NCI-H510A (cell line): ENCODE data around the gene CLDN8.

ENCODE experiments used
- DNase-seq: peaks from one replicate; lab custom pipeline; 2025; lab: John Stamatoyannopoulos, UW

CLDN8 gene

GRCh38 chr21:30200000-30200399 lies 15.9 kb downstream of the CLDN8 start:
- no peak for DNase-seq

- no peak for DNase-seq
These were observed 21.1 kb downstream of the CLDN8 start for GRCh38 chr21:30194701-30195299.

- DNase-seq, result no peak
These were observed 22.7 kb downstream of the CLDN8 start for GRCh38 chr21:30193201-30193600.

GRCh38 chr21:30190554-30190953 lies 25.3 kb downstream of the CLDN8 start:
- no peak for DNase-seq

- DNase-seq, result no peak
These were observed 26.1 kb downstream of the CLDN8 start for GRCh38 chr21:30189773-30190172.

- DNase-seq, result no peak
These were observed 29.7 kb downstream of the CLDN8 start for GRCh38 chr21:30186242-30186641.

GRCh38 chr21:30168086-30168485 lies 47.8 kb downstream of the CLDN8 start:
- DNase-seq, result no peak

- no peak for DNase-seq
These were observed 49.2 kb downstream of the CLDN8 start, which contains the start of gene CLDN17 for GRCh38 chr21:30166705-30167104. Gene CLDN17 (minus strand): TSS chr21:30166805. CDS start chr21:30166617, 188 bp downstream.

GRCh38 chr21:30166171-30166570 lies 49.7 kb downstream of the CLDN8 start:
- no peak for DNase-seq

GRCh38 chr21:30164796-30165195 lies 51.1 kb downstream of the CLDN8 start:
- no peak for DNase-seq
